SK-N-MC (cell line): ENCODE results near the gene SPATA17.

Source experiments
- EZH2 ChIP-seq: fragments of 200-600 bp; sonication (generic); IDR thresholded peaks from one replicate; pipeline ENCODE4 v1.6.1; 2017; ENCODE audit warnings: antibody characterized with exemption
- FOXP2 ChIP-seq: optimal IDR thresholded peaks from 2 replicates; pipeline ENCODE3; 2011; ENCODE audit warnings: mild to moderate bottlenecking, moderate library complexity; ENCODE audit not compliant: insufficient read depth; ENCODE audit errors: extremely low read length, control extremely low read depth
- POLR2AphosphoS5 ChIP-seq: IDR thresholded peaks from 2 replicates; pipeline ENCODE4 v1.6.1; 2012; ENCODE audit warnings: mild to moderate bottlenecking, low read depth, low read length, borderline replicate concordance

GRCh38 chr1:217910203-217910602, 279.1 kb downstream of the SPATA17 start:
- TF ChIP-seq EZH2 = no peak
- TF ChIP-seq POLR2AphosphoS5 = no peak
- TF ChIP-seq FOXP2 = no peak
